ENCODE results near the gene GNAL.

The GNAL gene

GRCh38 chr18:11861583-11862288, 172.7 kb downstream of the GNAL start:
- peak overlapping the region; percentile 92 for H3K27ac ChIP-seq
- CTCF ChIA-PET = interaction anchor here (0.5 to 1.6 kb wide), 4 partner anchors 9 to 1082 kb away, joined by 3 to 6 read pairs (median 4); no protein-coding TSS in a partner anchor
- no peak for DNase-seq (ENCODE audit: low spot score)
- POLR2A ChIA-PET (ENCODE audit: low non-redundant PET) = no interaction called here
- no peak for TF ChIP-seq CTCF (conservative IDR thresholded peaks at IDR 0.05; ENCODE audit: low read depth)

- DNase-seq (ENCODE audit: low spot score) = no peak
- no peak for TF ChIP-seq CTCF (conservative IDR thresholded peaks at IDR 0.05; ENCODE audit: low read depth)
- CTCF ChIA-PET = interaction anchor here (0.7 to 1.4 kb wide), 3 partner anchors 8 to 583 kb away, joined by 3 to 5 read pairs (median 3); no protein-coding TSS in a partner anchor
- H3K27ac ChIP-seq = peak overlapping the region; percentile 92
- POLR2A ChIA-PET (ENCODE audit: low non-redundant PET) = no interaction called here
Observed at GRCh38 chr18:11862468-11863137, 173.5 kb downstream of the GNAL start.

- TF ChIP-seq CTCF (conservative IDR thresholded peaks at IDR 0.05; ENCODE audit: low read depth) = no peak
- CTCF ChIA-PET = no interaction called here
Observed at GRCh38 chr18:11864471-11864870, 175.4 kb downstream of the GNAL start.

GRCh38 chr18:11865071-11865470, 176.0 kb downstream of the GNAL start:
- no peak for DNase-seq (ENCODE audit: low spot score)
- CTCF ChIA-PET = no interaction called here
- H3K27ac ChIP-seq = no peak overlapping the region
- POLR2A ChIA-PET (ENCODE audit: low non-redundant PET) = interaction anchor here (0.7 kb wide), 1 partner anchor 135 kb away, joined by 9 read pairs; no protein-coding TSS in a partner anchor
- TF ChIP-seq CTCF (conservative IDR thresholded peaks at IDR 0.05; ENCODE audit: low read depth) = no peak

More at GRCh38 chr18:11864471-11864870, 175.4 kb downstream of the GNAL start:
- no peak for DNase-seq (ENCODE audit: low spot score)
- POLR2A ChIA-PET (ENCODE audit: low non-redundant PET) = no interaction called here
- no peak overlapping the region for H3K27ac ChIP-seq

- no peak for DNase-seq (ENCODE audit: low spot score)
- no peak for TF ChIP-seq CTCF (conservative IDR thresholded peaks at IDR 0.05; ENCODE audit: low read depth)
- ChIA-PET POLR2A (ENCODE audit: low non-redundant PET) (no interaction called here), CTCF (interaction anchor here (1.0 kb wide), 1 partner anchor 133 kb away, joined by 3 read pairs; no protein-coding TSS in a partner anchor)
- no peak overlapping the region for H3K27ac ChIP-seq
Observed at GRCh38 chr18:11866329-11866728, 177.3 kb downstream of the GNAL start.

GRCh38 chr18:11866764-11867163, 177.7 kb downstream of the GNAL start:
- ChIA-PET CTCF (no interaction called here), POLR2A (ENCODE audit: low non-redundant PET) (no interaction called here)
- TF ChIP-seq CTCF (conservative IDR thresholded peaks at IDR 0.05; ENCODE audit: low read depth) = no peak
- no peak overlapping the region for H3K27ac ChIP-seq
- DNase-seq (ENCODE audit: low spot score) = no peak

Measured in RWPE1 (cell line).